HepG2 (cell line): Measurements from ENCODE around the gene SOX12. TPM values are rescaled to one million over a fixed set of nuclear protein-coding genes. Genes with fewer than 3 reads are reported as not detected.

Experiments
- AGO1 ChIP-seq: fragments of 200-400 bp; formaldehyde crosslinking; IDR thresholded peaks from 2 replicates; pipeline ENCODE4 v1.6.1; 2017; ENCODE audit warnings: mild to moderate bottlenecking, low read depth, low read length, moderate library complexity; ENCODE audit not compliant: poor library complexity, severe bottlenecking
- DNMT3B ChIP-seq: conservative IDR thresholded peaks from 2 replicates; pipeline ENCODE4 v1.6.1; 2016; ENCODE audit warnings: missing biosample characterization, control low read depth
- GABPA ChIP-seq, 2 experiments: IDR thresholded peaks; 2 replicates each; pipeline ENCODE4 v1.6.1; 2011 to 2016; ENCODE audit warnings: low read depth in 2 of 2, low read length in 1 of 2, missing biosample characterization in 1 of 2, missing genetic modification characterization in 1 of 2
- GTF3A ChIP-seq: sonication (generic); formaldehyde crosslinking; conservative IDR thresholded peaks from 2 replicates; pipeline ENCODE4 v1.4.0; 2020; ENCODE audit warnings: mild to moderate bottlenecking, missing genetic modification reagents
- HOXA9 ChIP-seq: sonication (generic); formaldehyde crosslinking; IDR thresholded peaks from 2 replicates; pipeline ENCODE4 v1.8.1; 2022; ENCODE audit warnings: missing genetic modification reagents, mild to moderate bottlenecking, moderate library complexity, borderline replicate concordance
- KDM5A ChIP-seq: fragments of 200-600 bp; sonication (generic); IDR thresholded peaks from 2 replicates; pipeline ENCODE4 v1.7.0; 2018; ENCODE audit warnings: antibody characterized with exemption, mild to moderate bottlenecking, low read length, borderline replicate concordance
- KLF16 ChIP-seq, 2 experiments: sonication (generic) in 1 of 2; formaldehyde crosslinking in 1 of 2; IDR thresholded peaks; 2 replicates each; pipeline versions ENCODE4 v1.6.1 to v1.8.0; 2016 to 2023; ENCODE audit warnings: missing genetic modification reagents in 2 of 2, missing compliant biosample characterization in 1 of 2
- PCBP2 ChIP-seq: fragments of 200-400 bp; formaldehyde crosslinking; optimal IDR thresholded peaks from 2 replicates; pipeline ENCODE3; 2018; ENCODE audit warnings: low read length, low read depth; ENCODE audit not compliant: poor library complexity, severe bottlenecking
- SMAD9 ChIP-seq: sonication (generic); formaldehyde crosslinking; IDR thresholded peaks from 2 replicates; pipeline ENCODE4 v1.5.1; 2020; ENCODE audit warnings: mild to moderate bottlenecking, missing genetic modification reagents
- SRY ChIP-seq: sonication (generic); formaldehyde crosslinking; IDR thresholded peaks from 2 replicates; pipeline ENCODE4 v1.8.0; 2022; ENCODE audit warnings: mild to moderate bottlenecking, missing genetic modification reagents
- WIZ ChIP-seq: sonication (generic); formaldehyde crosslinking; IDR thresholded peaks from 2 replicates; pipeline ENCODE4 v1.5.1; 2020; ENCODE audit warnings: mild to moderate bottlenecking, missing genetic modification reagents
- ZNF530 ChIP-seq: sonication (generic); formaldehyde crosslinking; IDR thresholded peaks from 2 replicates; pipeline ENCODE4 v1.5.0; 2020; ENCODE audit warnings: low read depth, mild to moderate bottlenecking, missing genetic modification reagents
- ZNF724P ChIP-seq: sonication (generic); formaldehyde crosslinking; IDR thresholded peaks from 2 replicates; pipeline ENCODE4 v1.8.0; 2022; ENCODE audit warnings: missing genetic modification reagents, borderline replicate concordance
- polyA plus RNA-seq, 8 experiments: library from polyadenylated mRNA; depleted of rRNA in 3 of 8; stranded (reverse) in 7 of 8; unstranded in 1 of 8; fragments of >200 nt; fragmentation: Illumina TruSeq in 4 of 8; extraction: Trizol in 4 of 8; gene quantifications; 2 replicates each; pipeline versions ENCODE4 v1.2.1 to v1.2.3, GENCODE V29; 2011 to 2016; ENCODE audit warnings: low read depth in 4 of 8, missing spikeins in 1 of 8, mixed read lengths in 1 of 8; ENCODE audit not compliant: insufficient read depth in 1 of 8
- total RNA-seq, 5 experiments: library from RNA; depleted of rRNA; stranded (reverse); fragments of >200 nt; fragmentation: Illumina TruSeq; extraction: Trizol; gene quantifications; 2 replicates each; pipeline ENCODE4 v1.2.3, GENCODE V29; 2016; ENCODE audit warnings: low read depth in 1 of 5
- TF ChIP-seq, protein P1 (sequence below): IDR thresholded peaks from 2 replicates; pipeline ENCODE4 v1.6.1; 2016; ENCODE audit warnings: missing compliant biosample characterization, missing genetic modification reagents, borderline replicate concordance
- TF ChIP-seq, protein P2 (sequence below): IDR thresholded peaks from 2 replicates; pipeline ENCODE4 v1.6.1; 2016; ENCODE audit warnings: mild to moderate bottlenecking, missing biosample characterization, missing genetic modification reagents
- TF ChIP-seq, protein P3 (sequence below): sonication (generic); formaldehyde crosslinking; IDR thresholded peaks from 2 replicates; pipeline ENCODE4 v1.4.0; 2020; ENCODE audit warnings: missing genetic modification reagents, mild to moderate bottlenecking, borderline replicate concordance
- TF ChIP-seq, protein P4 (sequence below): sonication (generic); formaldehyde crosslinking; IDR thresholded peaks from 2 replicates; pipeline ENCODE4 v1.8.1; 2023; ENCODE audit warnings: missing genetic modification reagents, inconsistent platforms, borderline replicate concordance
- TF ChIP-seq, protein P5 (sequence below): sonication (generic); formaldehyde crosslinking; IDR thresholded peaks from 2 replicates; pipeline ENCODE4 v1.5.0; 2020; ENCODE audit warnings: mild to moderate bottlenecking, missing genetic modification reagents
- TF ChIP-seq, protein P6 (sequence below): sonication (generic); formaldehyde crosslinking; IDR thresholded peaks from 2 replicates; pipeline ENCODE4 v1.4.0; 2020; ENCODE audit warnings: missing genetic modification reagents

The SOX12 gene
- total and polyA plus RNA-seq, 2 of the 13 experiments (the other 11 are each of a cell fraction or from before 2014, with no cell fraction given), result 10.0 to 18.7 TPM

DNA sequence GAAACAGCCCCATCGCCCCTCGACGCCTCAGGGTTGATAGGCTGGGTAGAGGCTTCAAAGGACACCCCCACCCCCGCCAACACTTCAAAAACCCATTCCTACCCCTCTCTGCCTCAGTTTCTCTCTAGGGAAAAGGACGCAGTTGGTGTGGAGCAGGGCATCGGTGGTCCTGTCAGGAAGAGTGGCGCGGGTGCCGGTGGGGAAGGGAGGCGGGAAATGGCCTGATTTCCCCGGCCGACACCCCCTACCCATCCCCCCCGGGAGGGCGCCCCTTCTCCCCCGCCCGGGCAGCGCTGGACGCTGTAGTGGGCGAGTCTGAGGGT is 21.9 kb downstream of the SOX12 start (continued):
- TF ChIP-seq, protein P1, sequence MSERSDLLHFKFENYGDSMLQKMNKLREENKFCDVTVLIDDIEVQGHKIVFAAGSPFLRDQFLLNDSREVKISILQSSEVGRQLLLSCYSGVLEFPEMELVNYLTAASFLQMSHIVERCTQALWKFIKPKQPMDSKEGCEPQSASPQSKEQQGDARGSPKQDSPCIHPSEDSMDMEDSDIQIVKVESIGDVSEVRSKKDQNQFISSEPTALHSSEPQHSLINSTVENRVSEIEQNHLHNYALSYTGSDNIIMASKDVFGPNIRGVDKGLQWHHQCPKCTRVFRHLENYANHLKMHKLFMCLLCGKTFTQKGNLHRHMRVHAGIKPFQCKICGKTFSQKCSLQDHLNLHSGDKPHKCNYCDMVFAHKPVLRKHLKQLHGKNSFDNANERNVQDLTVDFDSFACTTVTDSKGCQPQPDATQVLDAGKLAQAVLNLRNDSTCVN, result no peak
- TF ChIP-seq KLF16 (CRISPR knock-in tag; IDR thresholded peaks at IDR 0.05) (0 out of 4 replicates have a peak, but pooled peaks of 1 of the 2 experiments have one; percentile 34), GTF3A (CRISPR knock-in tag) (no peak), KDM5A (peak; percentile 57), ZNF530 (CRISPR knock-in tag) (no peak), GABPA (IDR thresholded peaks at IDR 0.05; ENCODE audit: low read depth, low read length) (no peak), GABPA (CRISPR knock-in tag; IDR thresholded peaks at IDR 0.05; ENCODE audit: low read depth) (no peak), DNMT3B (CRISPR knock-in tag) (no peak), SRY (CRISPR knock-in tag) (0 out of 2 replicates have a peak, but pooled peaks have one; percentile 21), WIZ (CRISPR knock-in tag) (0 out of 2 replicates have a peak, but pooled peaks have one; percentile 3), SMAD9 (CRISPR knock-in tag) (peak; percentile 84; the same call in 1 of the 2 replicates), ZNF724P (CRISPR knock-in tag) (0 out of 2 replicates have a peak, but pooled peaks have one; percentile 70), AGO1 (peak; percentile 4), PCBP2 (peak; percentile 50), HOXA9 (CRISPR knock-in tag) (no peak)
- TF ChIP-seq, protein P2, sequence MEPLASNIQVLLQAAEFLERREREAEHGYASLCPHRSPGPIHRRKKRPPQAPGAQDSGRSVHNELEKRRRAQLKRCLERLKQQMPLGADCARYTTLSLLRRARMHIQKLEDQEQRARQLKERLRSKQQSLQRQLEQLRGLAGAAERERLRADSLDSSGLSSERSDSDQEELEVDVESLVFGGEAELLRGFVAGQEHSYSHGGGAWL (CRISPR knock-in tag), result no peak
- TF ChIP-seq, protein P3, sequence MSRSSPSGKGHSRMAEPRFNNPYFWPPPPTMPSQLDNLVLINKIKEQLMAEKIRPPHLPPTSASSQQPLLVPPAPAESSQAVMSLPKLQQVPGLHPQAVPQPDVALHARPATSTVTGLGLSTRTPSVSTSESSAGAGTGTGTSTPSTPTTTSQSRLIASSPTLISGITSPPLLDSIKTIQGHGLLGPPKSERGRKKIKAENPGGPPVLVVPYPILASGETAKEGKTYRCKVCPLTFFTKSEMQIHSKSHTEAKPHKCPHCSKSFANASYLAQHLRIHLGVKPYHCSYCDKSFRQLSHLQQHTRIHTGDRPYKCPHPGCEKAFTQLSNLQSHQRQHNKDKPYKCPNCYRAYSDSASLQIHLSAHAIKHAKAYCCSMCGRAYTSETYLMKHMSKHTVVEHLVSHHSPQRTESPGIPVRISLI (CRISPR knock-in tag), result no peak
- TF ChIP-seq, protein P4, sequence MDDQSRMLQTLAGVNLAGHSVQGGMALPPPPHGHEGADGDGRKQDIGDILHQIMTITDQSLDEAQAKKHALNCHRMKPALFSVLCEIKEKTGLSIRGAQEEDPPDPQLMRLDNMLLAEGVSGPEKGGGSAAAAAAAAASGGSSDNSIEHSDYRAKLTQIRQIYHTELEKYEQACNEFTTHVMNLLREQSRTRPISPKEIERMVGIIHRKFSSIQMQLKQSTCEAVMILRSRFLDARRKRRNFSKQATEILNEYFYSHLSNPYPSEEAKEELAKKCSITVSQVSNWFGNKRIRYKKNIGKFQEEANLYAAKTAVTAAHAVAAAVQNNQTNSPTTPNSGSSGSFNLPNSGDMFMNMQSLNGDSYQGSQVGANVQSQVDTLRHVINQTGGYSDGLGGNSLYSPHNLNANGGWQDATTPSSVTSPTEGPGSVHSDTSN, result no peak
- TF ChIP-seq, protein P5, sequence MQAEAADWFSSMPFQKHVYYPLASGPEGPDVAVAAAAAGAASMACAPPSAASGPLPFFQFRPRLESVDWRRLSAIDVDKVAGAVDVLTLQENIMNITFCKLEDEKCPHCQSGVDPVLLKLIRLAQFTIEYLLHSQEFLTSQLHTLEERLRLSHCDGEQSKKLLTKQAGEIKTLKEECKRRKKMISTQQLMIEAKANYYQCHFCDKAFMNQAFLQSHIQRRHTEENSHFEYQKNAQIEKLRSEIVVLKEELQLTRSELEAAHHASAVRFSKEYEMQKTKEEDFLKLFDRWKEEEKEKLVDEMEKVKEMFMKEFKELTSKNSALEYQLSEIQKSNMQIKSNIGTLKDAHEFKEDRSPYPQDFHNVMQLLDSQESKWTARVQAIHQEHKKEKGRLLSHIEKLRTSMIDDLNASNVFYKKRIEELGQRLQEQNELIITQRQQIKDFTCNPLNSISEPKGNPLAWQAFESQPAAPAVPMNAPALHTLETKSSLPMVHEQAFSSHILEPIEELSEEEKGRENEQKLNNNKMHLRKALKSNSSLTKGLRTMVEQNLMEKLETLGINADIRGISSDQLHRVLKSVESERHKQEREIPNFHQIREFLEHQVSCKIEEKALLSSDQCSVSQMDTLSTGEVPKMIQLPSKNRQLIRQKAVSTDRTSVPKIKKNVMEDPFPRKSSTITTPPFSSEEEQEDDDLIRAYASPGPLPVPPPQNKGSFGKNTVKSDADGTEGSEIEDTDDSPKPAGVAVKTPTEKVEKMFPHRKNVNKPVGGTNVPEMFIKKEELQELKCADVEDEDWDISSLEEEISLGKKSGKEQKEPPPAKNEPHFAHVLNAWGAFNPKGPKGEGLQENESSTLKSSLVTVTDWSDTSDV, result peak; percentile 32
- TF ChIP-seq, protein P6, sequence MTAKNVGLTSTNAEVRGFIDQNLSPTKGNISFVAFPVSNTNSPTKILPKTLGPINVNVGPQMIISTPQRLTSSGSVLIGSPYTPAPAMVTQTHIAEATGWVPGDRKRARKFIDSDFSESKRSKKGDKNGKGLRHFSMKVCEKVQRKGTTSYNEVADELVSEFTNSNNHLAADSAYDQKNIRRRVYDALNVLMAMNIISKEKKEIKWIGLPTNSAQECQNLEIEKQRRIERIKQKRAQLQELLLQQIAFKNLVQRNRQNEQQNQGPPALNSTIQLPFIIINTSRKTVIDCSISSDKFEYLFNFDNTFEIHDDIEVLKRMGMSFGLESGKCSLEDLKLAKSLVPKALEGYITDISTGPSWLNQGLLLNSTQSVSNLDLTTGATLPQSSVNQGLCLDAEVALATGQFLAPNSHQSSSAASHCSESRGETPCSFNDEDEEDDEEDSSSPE (CRISPR knock-in tag), result peak; percentile 25
